Bronchial epithelial cell (primary cell): ENCODE results near the gene YWHAE. TPM values are rescaled to one million over a fixed set of nuclear protein-coding genes. Genes with fewer than 3 reads are reported as not detected.

ENCODE experiments used
- DNase-seq: peaks from one replicate; pipeline ENCODE4 v3.0.0-alpha.2; 2010; ENCODE audit warnings: low read depth
- FAIRE-seq: peaks from 2 replicates; lab custom pipeline; 2011; peaks lifted over from hg19 to GRCh38; lab: Jason Lieb, UNC
- H3K27me3 ChIP-seq: 2 replicates; pipeline ENCODE4 v1.5.1; 2011; ENCODE audit warnings: low read length; ENCODE audit not compliant: control insufficient read depth, insufficient read depth
- H3K36me3 ChIP-seq: 2 replicates; pipeline ENCODE4 v1.5.1; 2011; ENCODE audit warnings: low read length; ENCODE audit not compliant: control insufficient read depth, insufficient read depth
- H3K4me3 ChIP-seq: 2 replicates; pipeline ENCODE4 v1.5.1; 2011; ENCODE audit warnings: mild to moderate bottlenecking, low read depth, low read length, control low read depth
- total RNA-seq: library from RNA; depleted of rRNA; stranded (reverse); fragments of >200 nt; gene quantifications from 2 replicates; pipeline ENCODE4 v1.2.1, GENCODE V29; 2014
- TF ChIP-seq, protein P1 (sequence below): IDR thresholded peaks from 2 replicates; pipeline ENCODE4 v1.5.1; 2011; ENCODE audit warnings: mild to moderate bottlenecking, moderate library complexity, low read length, control low read depth, inconsistent platforms; ENCODE audit not compliant: insufficient read depth, severe bottlenecking

The YWHAE gene
- total RNA-seq, 1 donor from 2014 or later: 307 TPM

DNA sequence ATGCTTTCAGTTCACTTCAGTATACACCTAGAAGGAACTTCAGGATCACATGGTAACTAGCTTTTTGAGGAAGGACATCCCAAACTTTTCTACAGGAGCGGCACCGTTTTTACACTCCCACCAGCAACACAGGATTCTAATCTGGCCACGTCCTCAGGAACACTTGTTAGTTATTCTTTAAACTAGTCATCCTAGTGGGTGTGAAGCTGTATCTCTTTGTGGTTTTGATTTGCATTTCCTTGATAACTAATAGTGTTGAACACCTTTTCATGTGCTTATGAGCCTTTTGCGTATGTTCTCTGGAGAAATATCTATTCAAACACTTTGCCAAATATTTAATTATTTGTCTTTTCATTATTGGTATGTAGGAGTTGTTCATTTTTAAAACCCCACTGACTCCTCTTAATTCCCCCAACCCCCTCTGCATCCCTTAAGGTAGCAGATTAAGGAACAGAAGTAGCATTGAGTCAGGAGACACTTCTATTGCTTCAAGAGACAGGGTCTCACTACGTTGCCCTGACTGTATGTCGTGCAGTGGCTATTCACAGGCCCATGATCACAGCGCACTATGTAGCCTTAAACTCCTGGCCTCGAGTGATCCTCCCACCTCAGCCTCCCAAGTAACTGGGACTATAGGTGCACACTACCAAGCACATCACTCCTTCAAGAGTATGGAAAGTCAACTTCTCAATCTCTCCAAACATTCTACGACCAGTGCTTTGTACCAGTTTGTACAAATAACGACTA is 25.4 kb downstream of the YWHAE start:
- H3K36me3 ChIP-seq: peaks cover 7% of the 10 kb centered on the region
- FAIRE-seq (no peak), DNase-seq (no peak)

DNA sequence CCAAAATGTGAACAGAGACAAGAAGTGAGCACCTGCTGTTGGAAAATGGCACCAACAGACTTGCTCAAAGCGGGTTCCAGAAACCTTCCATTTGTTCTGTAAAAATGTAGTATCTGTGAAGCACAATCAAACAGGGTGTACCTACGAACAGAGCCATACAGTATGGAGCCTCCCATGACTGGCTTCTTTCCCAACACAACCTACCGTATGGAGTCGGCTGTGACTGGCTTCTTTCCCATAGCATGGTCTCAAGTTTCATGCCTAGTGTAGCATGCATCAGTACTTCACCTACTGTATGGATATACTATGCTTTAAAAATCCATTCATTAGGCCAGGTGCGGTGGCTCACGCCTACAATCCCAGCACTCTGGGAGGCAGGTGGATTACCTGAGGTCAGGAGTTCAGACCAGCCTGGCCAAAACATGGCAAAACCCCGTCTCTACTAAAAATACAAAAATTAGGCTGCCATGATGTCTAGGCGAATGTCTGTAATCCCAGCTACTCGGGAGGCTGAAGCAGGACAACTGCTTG is 26.2 kb downstream of the YWHAE start:
- H3K4me3 ChIP-seq: no peak overlapping the region
- peaks cover 7% of the 10 kb centered on the region for H3K36me3 ChIP-seq
- DNase-seq (no peak), FAIRE-seq (no peak)
- TF ChIP-seq, protein P1, sequence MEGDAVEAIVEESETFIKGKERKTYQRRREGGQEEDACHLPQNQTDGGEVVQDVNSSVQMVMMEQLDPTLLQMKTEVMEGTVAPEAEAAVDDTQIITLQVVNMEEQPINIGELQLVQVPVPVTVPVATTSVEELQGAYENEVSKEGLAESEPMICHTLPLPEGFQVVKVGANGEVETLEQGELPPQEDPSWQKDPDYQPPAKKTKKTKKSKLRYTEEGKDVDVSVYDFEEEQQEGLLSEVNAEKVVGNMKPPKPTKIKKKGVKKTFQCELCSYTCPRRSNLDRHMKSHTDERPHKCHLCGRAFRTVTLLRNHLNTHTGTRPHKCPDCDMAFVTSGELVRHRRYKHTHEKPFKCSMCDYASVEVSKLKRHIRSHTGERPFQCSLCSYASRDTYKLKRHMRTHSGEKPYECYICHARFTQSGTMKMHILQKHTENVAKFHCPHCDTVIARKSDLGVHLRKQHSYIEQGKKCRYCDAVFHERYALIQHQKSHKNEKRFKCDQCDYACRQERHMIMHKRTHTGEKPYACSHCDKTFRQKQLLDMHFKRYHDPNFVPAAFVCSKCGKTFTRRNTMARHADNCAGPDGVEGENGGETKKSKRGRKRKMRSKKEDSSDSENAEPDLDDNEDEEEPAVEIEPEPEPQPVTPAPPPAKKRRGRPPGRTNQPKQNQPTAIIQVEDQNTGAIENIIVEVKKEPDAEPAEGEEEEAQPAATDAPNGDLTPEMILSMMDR: no peak
- H3K27me3 ChIP-seq: no peaks in the 10 kb centered on the region

More for the DNA sequence above, 25.4 kb downstream of the YWHAE start:
- TF ChIP-seq, protein P1: no peak
- no peak overlapping the region for H3K4me3 ChIP-seq
- no peaks in the 10 kb centered on the region for H3K27me3 ChIP-seq

DNA sequence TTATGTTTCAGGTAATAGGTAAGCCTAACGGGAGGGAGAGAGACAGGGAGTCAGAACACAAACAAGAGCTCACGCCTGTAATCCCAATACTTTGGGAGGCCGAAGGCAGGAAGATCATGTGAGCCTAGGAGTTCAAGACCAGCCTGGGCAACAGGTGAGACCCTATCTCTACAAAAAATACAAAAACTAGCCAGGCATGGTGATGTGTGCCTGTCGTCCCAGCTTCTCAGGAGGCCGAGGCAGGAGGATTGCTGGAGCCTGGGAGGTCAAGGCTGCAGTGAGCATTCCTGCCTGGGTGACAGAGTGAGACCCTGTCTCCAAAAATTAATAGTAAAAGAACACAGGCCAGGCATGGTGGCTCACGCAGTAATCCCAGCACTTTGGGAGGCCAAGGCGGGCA is 27.4 kb downstream of the YWHAE start:
- no peaks in the 10 kb centered on the region for H3K27me3 ChIP-seq
- DNase-seq: no peak
- H3K36me3 ChIP-seq: peaks cover 5% of the 10 kb centered on the region
- FAIRE-seq: no peak
- TF ChIP-seq, protein P1: no peak
- no peak overlapping the region for H3K4me3 ChIP-seq

DNA sequence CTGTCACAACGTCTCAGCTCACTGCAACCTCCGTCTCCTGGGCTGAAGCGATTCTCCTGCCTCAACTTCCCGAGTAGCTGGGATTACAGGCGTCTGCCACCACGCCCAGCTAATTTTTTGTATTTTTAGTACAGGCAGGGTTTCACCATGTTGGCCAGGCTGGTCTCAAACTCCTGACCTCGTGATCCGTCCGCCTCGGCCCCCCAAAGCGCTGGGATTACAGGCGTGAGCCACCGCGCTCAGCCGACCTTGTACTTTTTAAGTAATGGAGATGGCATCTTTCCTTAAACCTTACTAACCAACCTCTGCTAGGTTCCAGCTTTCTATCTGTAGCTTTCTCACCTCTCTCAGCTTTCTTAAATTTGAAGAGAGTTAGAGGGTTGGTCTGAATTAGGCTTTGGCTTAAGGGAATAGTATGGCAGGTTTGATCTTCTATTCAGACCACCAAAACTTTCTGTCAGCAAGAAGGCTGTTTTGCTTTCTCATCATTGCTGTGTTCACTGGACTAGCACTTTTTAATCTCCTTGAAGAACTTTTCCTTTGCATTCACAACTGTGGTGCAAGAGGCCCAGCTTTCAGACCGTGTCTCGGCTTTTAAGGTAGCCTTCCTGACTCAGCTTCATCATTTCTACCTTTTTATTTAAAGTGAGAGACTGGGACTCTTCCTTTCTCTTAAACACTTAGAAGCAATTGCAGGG is 28.0 kb downstream of the YWHAE start:
- TF ChIP-seq, protein P1: no peak
- H3K4me3 ChIP-seq: no peak overlapping the region
- no peaks in the 10 kb centered on the region for H3K27me3 ChIP-seq
- FAIRE-seq (no peak), DNase-seq (no peak)
- peaks cover 5% of the 10 kb centered on the region for H3K36me3 ChIP-seq

DNA sequence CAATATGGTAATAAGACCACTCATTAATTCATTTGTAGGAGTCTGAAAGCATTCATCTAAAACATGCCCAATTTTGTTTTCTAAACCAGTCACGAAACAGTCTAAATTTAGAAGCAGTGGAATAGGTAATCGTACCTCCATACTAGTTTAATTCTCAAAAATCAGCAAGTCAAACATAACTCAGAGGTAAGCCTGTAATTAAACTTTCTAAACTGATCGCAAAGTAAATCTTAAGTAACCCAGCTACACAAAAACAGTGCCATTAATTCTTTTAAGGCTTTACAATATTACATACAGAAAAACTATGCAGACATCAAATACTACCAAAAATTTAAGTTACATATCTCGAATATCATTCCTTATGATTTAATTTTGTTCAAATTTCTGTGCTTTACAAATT is 31.4 kb downstream of the YWHAE start:
- no peak for FAIRE-seq
- Histone ChIP-seq H3K36me3 (peaks cover 8% of the 10 kb centered on the region), H3K4me3 (no peak overlapping the region), H3K27me3 (no peaks in the 10 kb centered on the region)
- DNase-seq: no peak
- TF ChIP-seq, protein P1: no peak
